ENCODE data around the gene RTN4IP1. TPM values are rescaled to one million over a fixed set of nuclear protein-coding genes. Genes with fewer than 3 reads are reported as not detected.

Gene RTN4IP1
- total and polyA plus RNA-seq, 9 of the 15 experiments (the other 6 are each of a cell fraction or from before 2014, with no cell fraction given): 17.9 to 46.0 (median 22.2) TPM

GRCh38 chr6:106557837-106558236 lies 71.5 kb downstream of the RTN4IP1 start (continued):
- no peak for TF ChIP-seq ZNF384 (IDR thresholded peaks at IDR 0.05; ENCODE audit: low read depth, low read length)

DNA sequence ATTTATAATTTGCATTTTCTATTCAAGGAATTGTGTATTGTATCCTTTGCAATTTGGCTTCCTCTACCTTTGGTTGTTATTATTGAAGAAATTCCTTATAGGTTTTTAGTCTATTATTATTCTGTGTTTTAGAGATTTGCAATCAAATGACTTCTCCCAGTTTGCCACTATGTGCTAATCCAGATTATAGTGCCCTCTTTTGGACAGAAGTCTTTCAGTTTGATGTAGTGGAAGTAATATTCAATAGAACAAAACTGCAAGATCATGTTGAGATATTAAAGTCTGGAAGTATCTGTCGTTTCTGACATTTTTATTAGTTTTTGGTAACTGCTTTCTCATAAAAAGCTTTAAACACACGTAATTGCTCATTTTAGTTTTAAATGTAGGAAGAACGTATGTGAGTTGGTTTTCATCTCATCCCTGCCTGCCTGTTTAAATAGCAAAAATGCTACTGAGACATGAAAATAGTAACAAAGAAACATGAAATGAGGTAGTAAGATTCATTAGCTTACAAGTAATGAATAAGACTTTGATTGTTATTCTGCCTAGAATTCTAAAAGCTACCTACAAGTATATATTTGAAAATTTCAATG lies 72.8 kb downstream of the RTN4IP1 start:
- H3K9ac ChIP-seq (ENCODE audit: insufficient read depth in 1 of 2, low read depth in 2 of 2, low read length in 2 of 2): no peak overlapping the region
- H3K79me2 ChIP-seq (ENCODE audit: control insufficient read depth, insufficient read depth, low read length): no peaks in the 10 kb centered on the region
- H3K4me2 ChIP-seq (ENCODE audit: insufficient read depth, low read length): no peak overlapping the region
- CTCF ChIA-PET (ENCODE audit: low intra/inter-chr PET ratio): interaction anchor here (0.5 to 2.8 kb wide), 5 partner anchors 13 to 131 kb away, joined by 3 to 20 read pairs (median 3); no protein-coding TSS in a partner anchor
- no peaks in the 10 kb centered on the region for H3K36me3 ChIP-seq (ENCODE audit: control insufficient read depth, insufficient read depth, low read length)
- no peak for DNase-seq (ENCODE audit: extremely low read depth in 1 of 4, low spot score in 3 of 4)
- peaks cover 9 to 19% of the 10 kb centered on the region in 2 experiments; a peak in 3 of 5 replicates for H3K27me3 ChIP-seq (ENCODE audit: control insufficient read depth in 2 of 2, insufficient read depth in 2 of 2, low read length in 2 of 2)
- H4K20me1 ChIP-seq (replicated peaks; ENCODE audit: control insufficient read depth, insufficient read depth, low read length): no peaks in the 10 kb centered on the region
- no peaks in the 10 kb centered on the region for H3K9me3 ChIP-seq (replicated peaks; ENCODE audit: control insufficient read depth, insufficient read depth, low read depth, low read length)
- POLR2A ChIA-PET: no interaction called here
- H2AFZ ChIP-seq (ENCODE audit: low read depth, low read length): no peak overlapping the region
- no peak overlapping the region for H3K4me3 ChIP-seq
- no peaks in the 10 kb centered on the region for H3K4me1 ChIP-seq (replicated peaks in 1 of 2; ENCODE audit: control insufficient read depth in 2 of 2, insufficient read depth in 2 of 2, low read length in 2 of 2)
- peak; percentile 48 for FAIRE-seq
- 5% methylated on average over 3 of the region's 3 CpGs for WGBS (ENCODE audit: insufficient coverage, low coverage, missing lambda C conversion rate)
- in situ Hi-C loops (cut with MboI): loop anchor here (25.0 kb wide), 1 partner anchor 431 kb away; no protein-coding TSS in a partner anchor
- no peak overlapping the region for H3K27ac ChIP-seq (ENCODE audit: extremely low read depth, low read depth, low read length)
- no peak for ATAC-seq
- BruUV-seq (replicated peaks): no TSS peak
- no peaks in the 10 kb centered on the region for H3K9me1 ChIP-seq (ENCODE audit: control insufficient read depth, insufficient read depth, low read length)
- intact Hi-C loops (cut with micrococcal nuclease): no loop called here
- TF ChIP-seq RFX5 (IDR thresholded peaks at IDR 0.05; ENCODE audit: low read depth, low read length) (no peak), SMC3 (conservative IDR thresholded peaks at IDR 0.05; ENCODE audit: insufficient read depth, low read depth, low read length) (peak; percentile 27; the same call in 1 of the 2 replicates), REST (IDR thresholded peaks at IDR 0.05; ENCODE audit: borderline replicate concordance) (peak; percentile 31; the same call in 1 of the 2 replicates), REST (CRISPR knock-in tag; IDR thresholded peaks at IDR 0.05; ENCODE audit: low read depth) (no peak), CXXC5 (CRISPR knock-in tag; IDR thresholded peaks at IDR 0.05) (no peak), ZKSCAN1 (IDR thresholded peaks at IDR 0.05; ENCODE audit: low read depth, low read length) (no peak), RAD21 (CRISPR knock-in tag; conservative IDR thresholded peaks at IDR 0.05 in 1 of 2, IDR thresholded peaks at IDR 0.05 in 1 of 2) (peak; percentile 39 to 66; a peak in 3 of 4 replicates), ZBTB7A (IDR thresholded peaks at IDR 0.05; ENCODE audit: borderline replicate concordance, control insufficient read depth, low read depth, low read length) (no peak)
- TF ChIP-seq, protein P1, sequence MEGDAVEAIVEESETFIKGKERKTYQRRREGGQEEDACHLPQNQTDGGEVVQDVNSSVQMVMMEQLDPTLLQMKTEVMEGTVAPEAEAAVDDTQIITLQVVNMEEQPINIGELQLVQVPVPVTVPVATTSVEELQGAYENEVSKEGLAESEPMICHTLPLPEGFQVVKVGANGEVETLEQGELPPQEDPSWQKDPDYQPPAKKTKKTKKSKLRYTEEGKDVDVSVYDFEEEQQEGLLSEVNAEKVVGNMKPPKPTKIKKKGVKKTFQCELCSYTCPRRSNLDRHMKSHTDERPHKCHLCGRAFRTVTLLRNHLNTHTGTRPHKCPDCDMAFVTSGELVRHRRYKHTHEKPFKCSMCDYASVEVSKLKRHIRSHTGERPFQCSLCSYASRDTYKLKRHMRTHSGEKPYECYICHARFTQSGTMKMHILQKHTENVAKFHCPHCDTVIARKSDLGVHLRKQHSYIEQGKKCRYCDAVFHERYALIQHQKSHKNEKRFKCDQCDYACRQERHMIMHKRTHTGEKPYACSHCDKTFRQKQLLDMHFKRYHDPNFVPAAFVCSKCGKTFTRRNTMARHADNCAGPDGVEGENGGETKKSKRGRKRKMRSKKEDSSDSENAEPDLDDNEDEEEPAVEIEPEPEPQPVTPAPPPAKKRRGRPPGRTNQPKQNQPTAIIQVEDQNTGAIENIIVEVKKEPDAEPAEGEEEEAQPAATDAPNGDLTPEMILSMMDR (IDR thresholded peaks at IDR 0.05 in 2 of 3, conservative IDR thresholded peaks at IDR 0.05 in 1 of 3; ENCODE audit: insufficient read depth in 2 of 3, low read depth in 1 of 3, low read length in 3 of 3): peak in 1 of 3 experiments; percentile 56; a peak in 2 of 6 replicates

All from K562 (cell line).